Fibroblast of lung (primary cell): Measurements from ENCODE around the gene PRPF40B. TPM values are rescaled to one million over a fixed set of nuclear protein-coding genes. Genes with fewer than 3 reads are reported as not detected.

Source experiments
- DNase-seq, 2 donors: peaks; one replicate each; pipeline versions ENCODE4 v3.0.0 to v3.0.0-alpha.2; 2010; ENCODE audit warnings: low read depth in 2 of 2
- H2AFZ ChIP-seq: 2 replicates; pipeline ENCODE4 v1.5.1; 2012; ENCODE audit warnings: low read length, control low read depth, inconsistent platforms
- H3K27ac ChIP-seq: 2 replicates; pipeline ENCODE4 v1.5.1; 2011; ENCODE audit warnings: low read length, control low read depth; ENCODE audit not compliant: insufficient read depth
- H3K27me3 ChIP-seq: 2 replicates; pipeline ENCODE4 v1.5.1; 2011; ENCODE audit warnings: mild to moderate bottlenecking, low read length; ENCODE audit not compliant: control insufficient read depth, insufficient read depth
- H3K36me3 ChIP-seq: 2 replicates; pipeline ENCODE4 v1.5.1; 2011; ENCODE audit warnings: low read length; ENCODE audit not compliant: control insufficient read depth, insufficient read depth
- H3K4me1 ChIP-seq: 2 replicates; pipeline ENCODE4 v1.5.1; 2011; ENCODE audit warnings: low read length; ENCODE audit not compliant: control insufficient read depth, insufficient read depth; ENCODE audit errors: extremely low read depth
- H3K4me2 ChIP-seq: 2 replicates; pipeline ENCODE4 v1.5.1; 2011; ENCODE audit warnings: low read length, control low read depth; ENCODE audit not compliant: insufficient read depth; ENCODE audit errors: extremely low read depth
- H3K4me3 ChIP-seq, 4 experiments: fragments of 200-600 bp in 1 of 4; sonication (generic) in 1 of 4; replicated peaks in 1 of 4; 2 replicates each; pipeline ENCODE4 v1.5.1; 2011 to 2016; ENCODE audit warnings: low read length in 4 of 4, low read depth in 3 of 4, mild to moderate bottlenecking in 3 of 4, control low read depth in 2 of 4, inconsistent platforms in 1 of 4, mixed read lengths in 1 of 4; ENCODE audit not compliant: insufficient read depth in 1 of 4; ENCODE audit errors: control extremely low read depth in 1 of 4
- H3K79me2 ChIP-seq: 2 replicates; pipeline ENCODE4 v1.5.1; 2012; ENCODE audit warnings: mild to moderate bottlenecking, low read length, inconsistent platforms; ENCODE audit not compliant: control insufficient read depth, insufficient read depth
- H3K9ac ChIP-seq: 2 replicates; pipeline ENCODE4 v1.5.1; 2011; ENCODE audit warnings: mild to moderate bottlenecking, low read length, control low read depth; ENCODE audit not compliant: insufficient read depth
- H3K9me3 ChIP-seq: 2 replicates; pipeline ENCODE4 v1.5.1; 2012; ENCODE audit warnings: low read depth, low read length; ENCODE audit not compliant: control insufficient read depth, insufficient read depth
- H4K20me1 ChIP-seq: 2 replicates; pipeline ENCODE4 v1.5.1; 2011; ENCODE audit warnings: low read length; ENCODE audit not compliant: control insufficient read depth, insufficient read depth; ENCODE audit errors: extremely low read depth
- EZH2 ChIP-seq: IDR thresholded peaks from 2 replicates; pipeline ENCODE4 v1.5.1; 2012; ENCODE audit warnings: low read length, control low read depth, mild to moderate bottlenecking; ENCODE audit errors: missing control alignments
- polyA plus RNA-seq, 2 donors: library from polyadenylated mRNA; depleted of rRNA in 1 of 2; stranded (reverse) in 1 of 2; unstranded in 1 of 2; fragments of >200 nt; gene quantifications; 2 replicates each; pipeline ENCODE4 v1.2.1, GENCODE V29; 2011 to 2012; ENCODE audit warnings: missing spikeins in 1 of 2
- total RNA-seq: library from RNA; depleted of rRNA; stranded (reverse); fragments of >200 nt; gene quantifications from 2 replicates; pipeline ENCODE4 v1.2.1, GENCODE V29; 2014
- TF ChIP-seq, protein P1 (sequence below), 2 donors: IDR thresholded peaks in 1 of 2; conservative IDR thresholded peaks in 1 of 2; 1 replicate in 1 of 2; 2 replicates in 1 of 2; pipeline ENCODE4 v1.5.1; 2011 to 2012; ENCODE audit warnings: low read length in 2 of 2, control low read depth in 1 of 2, inconsistent platforms in 1 of 2, low read depth in 1 of 2, mild to moderate bottlenecking in 1 of 2

PRPF40B gene
- total and polyA plus RNA-seq, 2 donors (not counting 1 experiment from before 2014, with no cell fraction given), result 6.4 to 11.7 TPM

DNA sequence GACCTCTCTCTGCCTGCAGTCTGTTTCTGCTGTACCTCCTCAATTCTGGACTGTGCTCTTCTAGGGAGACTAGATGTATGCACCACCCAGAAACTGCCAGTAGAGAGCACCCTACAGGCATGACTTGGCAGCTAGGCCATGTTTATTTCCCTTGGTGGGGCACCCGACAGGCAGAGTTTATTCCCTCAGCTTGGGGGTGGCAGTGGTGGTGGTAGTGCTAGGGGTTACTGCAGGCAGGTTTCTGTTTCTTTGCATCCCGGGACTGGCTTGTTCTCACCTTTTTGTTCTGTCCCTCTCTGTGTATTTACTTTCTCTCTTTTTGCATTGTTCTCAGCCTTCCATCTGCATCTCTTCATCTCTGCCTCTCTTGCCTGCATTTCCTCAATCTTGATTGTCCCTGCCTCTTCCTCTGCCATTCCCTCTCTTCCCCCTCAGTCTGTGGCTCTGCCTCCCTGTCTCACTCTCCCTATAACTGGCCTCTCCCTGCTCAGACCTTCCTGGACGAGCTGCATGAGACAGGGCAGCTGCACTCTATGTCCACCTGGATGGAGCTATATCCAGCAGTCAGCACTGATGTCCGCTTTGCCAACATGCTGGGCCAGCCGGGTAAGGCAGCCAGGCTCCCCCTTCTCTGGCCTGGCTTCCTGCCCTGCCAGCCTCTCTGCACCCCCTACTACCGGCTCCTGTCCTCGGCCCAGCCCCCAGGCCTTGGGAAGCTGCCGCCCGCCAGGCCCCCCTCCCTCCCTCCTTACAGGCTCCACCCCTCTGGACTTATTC lies 13.8 kb downstream of the PRPF40B start:
- H2AFZ ChIP-seq, result no peak overlapping the region

DNA sequence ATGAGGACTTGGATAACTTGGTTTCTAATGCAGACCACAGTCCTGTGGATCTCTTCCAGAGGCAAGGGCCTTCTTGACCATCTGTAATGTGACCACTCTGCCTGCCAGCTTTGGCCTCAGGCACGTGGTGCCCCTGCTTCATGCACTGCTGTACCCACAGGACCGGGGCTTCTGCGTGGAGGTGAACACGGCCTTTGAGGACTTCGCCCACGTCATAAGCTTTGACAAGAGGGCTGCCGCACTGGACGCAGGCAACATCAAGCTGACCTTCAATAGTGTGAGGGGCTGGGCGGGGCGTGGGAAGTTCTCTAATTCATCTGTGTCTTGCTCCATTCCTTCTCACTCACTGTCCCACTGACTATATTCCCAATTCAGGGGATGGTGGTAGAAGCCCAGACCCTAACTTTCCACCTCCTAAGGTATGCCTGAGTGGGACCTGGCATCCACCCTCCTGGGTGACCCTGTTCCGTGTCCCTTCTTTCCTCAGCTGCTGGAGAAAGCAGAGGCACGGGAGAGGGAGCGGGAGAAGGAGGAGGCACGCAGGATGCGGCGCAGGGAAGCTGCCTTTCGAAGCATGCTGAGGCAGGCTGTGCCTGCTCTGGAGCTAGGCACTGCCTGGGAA lies 18.5 kb downstream of the PRPF40B start:
- Histone ChIP-seq H3K27ac (no peak overlapping the region), H3K9me3 (no peaks in the 10 kb centered on the region), H3K4me2 (no peak overlapping the region), H4K20me1 (no peaks in the 10 kb centered on the region), H3K36me3 (peaks cover 13% of the 10 kb centered on the region), H3K79me2 (no peaks in the 10 kb centered on the region), H3K27me3 (no peaks in the 10 kb centered on the region), H2AFZ (no peak overlapping the region), H3K4me3 (no peak overlapping the region), H3K4me1 (peaks cover 2% of the 10 kb centered on the region), H3K9ac (no peak overlapping the region)
- no peak for TF ChIP-seq EZH2
- TF ChIP-seq, protein P1, sequence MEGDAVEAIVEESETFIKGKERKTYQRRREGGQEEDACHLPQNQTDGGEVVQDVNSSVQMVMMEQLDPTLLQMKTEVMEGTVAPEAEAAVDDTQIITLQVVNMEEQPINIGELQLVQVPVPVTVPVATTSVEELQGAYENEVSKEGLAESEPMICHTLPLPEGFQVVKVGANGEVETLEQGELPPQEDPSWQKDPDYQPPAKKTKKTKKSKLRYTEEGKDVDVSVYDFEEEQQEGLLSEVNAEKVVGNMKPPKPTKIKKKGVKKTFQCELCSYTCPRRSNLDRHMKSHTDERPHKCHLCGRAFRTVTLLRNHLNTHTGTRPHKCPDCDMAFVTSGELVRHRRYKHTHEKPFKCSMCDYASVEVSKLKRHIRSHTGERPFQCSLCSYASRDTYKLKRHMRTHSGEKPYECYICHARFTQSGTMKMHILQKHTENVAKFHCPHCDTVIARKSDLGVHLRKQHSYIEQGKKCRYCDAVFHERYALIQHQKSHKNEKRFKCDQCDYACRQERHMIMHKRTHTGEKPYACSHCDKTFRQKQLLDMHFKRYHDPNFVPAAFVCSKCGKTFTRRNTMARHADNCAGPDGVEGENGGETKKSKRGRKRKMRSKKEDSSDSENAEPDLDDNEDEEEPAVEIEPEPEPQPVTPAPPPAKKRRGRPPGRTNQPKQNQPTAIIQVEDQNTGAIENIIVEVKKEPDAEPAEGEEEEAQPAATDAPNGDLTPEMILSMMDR (conservative IDR thresholded peaks at IDR 0.05 in 1 of 2, IDR thresholded peaks at IDR 0.05 in 1 of 2; ENCODE audit: low read depth in 1 of 2, low read length in 2 of 2), result no peak
- no peak for DNase-seq

More for the DNA sequence above, 13.8 kb downstream of the PRPF40B start:
- no peaks in the 10 kb centered on the region for H3K79me2 ChIP-seq
- H3K36me3 ChIP-seq, result no peaks in the 10 kb centered on the region
- H3K27me3 ChIP-seq, result no peaks in the 10 kb centered on the region
- no peak overlapping the region for H3K9ac ChIP-seq
- no peaks in the 10 kb centered on the region for H3K9me3 ChIP-seq
- DNase-seq, result peak; percentile 64 to 77
- peaks cover 2% of the 10 kb centered on the region for H3K4me1 ChIP-seq
- no peak for TF ChIP-seq EZH2
- TF ChIP-seq, protein P1 (conservative IDR thresholded peaks at IDR 0.05 in 1 of 2, IDR thresholded peaks at IDR 0.05 in 1 of 2; ENCODE audit: low read depth in 1 of 2, low read length in 2 of 2), result peak; percentile 78 to 90
- H3K4me3 ChIP-seq, result no peak overlapping the region
- H4K20me1 ChIP-seq, result no peaks in the 10 kb centered on the region
- no peak overlapping the region for H3K4me2 ChIP-seq
- no peak overlapping the region for H3K27ac ChIP-seq

DNA sequence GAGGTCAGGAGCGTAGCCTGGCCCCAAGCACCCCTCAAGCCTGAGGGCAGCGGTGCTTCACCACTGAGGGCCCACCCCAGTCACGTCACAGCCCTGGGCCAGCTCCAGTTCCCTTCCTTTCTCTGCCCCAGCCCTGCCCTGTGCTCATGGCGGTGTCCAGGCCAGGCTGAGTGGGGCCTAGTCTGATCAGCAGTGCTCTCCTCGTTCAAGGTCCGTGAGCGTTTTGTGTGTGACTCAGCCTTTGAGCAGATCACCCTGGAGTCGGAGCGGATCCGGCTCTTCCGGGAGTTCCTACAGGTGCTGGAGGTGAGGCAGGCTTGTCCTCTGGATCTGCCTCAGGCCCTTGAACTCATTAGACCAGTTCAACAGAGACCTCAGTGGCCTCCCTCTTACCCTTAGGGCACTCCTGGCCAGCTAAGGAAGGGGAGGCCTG lies 19.0 kb downstream of the PRPF40B start:
- H3K9me3 ChIP-seq, result no peaks in the 10 kb centered on the region
- no peaks in the 10 kb centered on the region for H4K20me1 ChIP-seq
- no peak overlapping the region for H3K9ac ChIP-seq
- no peak overlapping the region for H3K27ac ChIP-seq
- no peak overlapping the region for H3K4me3 ChIP-seq
- H3K79me2 ChIP-seq, result no peaks in the 10 kb centered on the region
- no peaks in the 10 kb centered on the region for H3K27me3 ChIP-seq
- TF ChIP-seq, protein P1 (conservative IDR thresholded peaks at IDR 0.05 in 1 of 2, IDR thresholded peaks at IDR 0.05 in 1 of 2; ENCODE audit: low read depth in 1 of 2, low read length in 2 of 2), result no peak
- TF ChIP-seq EZH2, result no peak
- no peak overlapping the region for H3K4me2 ChIP-seq
- H3K36me3 ChIP-seq, result peaks cover 13% of the 10 kb centered on the region
- no peak for DNase-seq
- H3K4me1 ChIP-seq, result peaks cover under 1% of the 10 kb centered on the region
- no peak overlapping the region for H2AFZ ChIP-seq
